H1 (cell line): ENCODE results near the gene CLEC18B. TPM values are rescaled to one million over a fixed set of nuclear protein-coding genes. Genes with fewer than 3 reads are reported as not detected.

ENCODE experiments used
- CTCF ChIA-PET: fragments of 300-600 bp; sonication (Branson Sonifier 250); formaldehyde crosslinking; loops from one replicate; lab custom pipeline; 2021; ENCODE audit not compliant: partially characterized antibody; lab: Charles Lee
- POLR2A ChIA-PET: fragments of 300-600 bp; sonication (Branson Sonifier 250); formaldehyde crosslinking; loops from one replicate; lab custom pipeline; 2021; ENCODE audit warnings: inconsistent platforms; ENCODE audit not compliant: partially characterized antibody; lab: Charles Lee
- DNase-seq, 2 experiments: peaks; one replicate each; pipeline versions ENCODE4 v3.0.0 to v3.0.0-alpha.2; 2010 to 2022; ENCODE audit warnings: low spot score in 2 of 2, low read depth in 1 of 2, mixed read lengths in 1 of 2
- FAIRE-seq: peaks from 2 replicates; lab custom pipeline; 2011; peaks lifted over from hg19 to GRCh38; lab: Jason Lieb, UNC
- H2AFZ ChIP-seq: 2 replicates; pipeline ENCODE4 v1.8.1; 2012; ENCODE audit warnings: low read length, inconsistent platforms
- H2AK5ac ChIP-seq: 2 replicates; pipeline ENCODE4 v1.6.1; 2013; ENCODE audit warnings: low read depth, low read length
- H2BK120ac ChIP-seq: replicated peaks from 2 replicates; pipeline ENCODE3; 2013; ENCODE audit warnings: low read depth, low read length, inconsistent platforms
- H2BK12ac ChIP-seq: 2 replicates; pipeline ENCODE4 v1.6.1; 2013; ENCODE audit warnings: low read depth, low read length
- H2BK15ac ChIP-seq: 2 replicates; pipeline ENCODE4 v1.6.1; 2013; ENCODE audit warnings: low read length
- H2BK20ac ChIP-seq: 2 replicates; pipeline ENCODE4 v1.6.1; 2013; ENCODE audit warnings: low read length
- H2BK5ac ChIP-seq: 2 replicates; pipeline ENCODE4 v1.6.1; 2013; ENCODE audit warnings: low read depth, low read length
- H3K14ac ChIP-seq: 2 replicates; pipeline ENCODE4 v1.6.1; 2013; ENCODE audit warnings: inconsistent platforms; ENCODE audit not compliant: insufficient read length
- H3K18ac ChIP-seq: 2 replicates; pipeline ENCODE4 v1.6.1; 2013; ENCODE audit warnings: low read length; ENCODE audit errors: extremely low read depth
- H3K23ac ChIP-seq: 2 replicates; pipeline ENCODE4 v1.6.1; 2013; ENCODE audit warnings: inconsistent platforms; ENCODE audit not compliant: insufficient read length
- H3K23me2 ChIP-seq: 2 replicates; pipeline ENCODE4 v1.6.1; 2013; ENCODE audit warnings: low read depth, low read length
- H3K27ac ChIP-seq: 2 replicates; pipeline ENCODE4 v1.6.1; 2011; ENCODE audit warnings: low read depth, low read length, inconsistent platforms
- H3K27me3 ChIP-seq, 4 experiments: replicated peaks in 1 of 4; 1 replicate in 1 of 4; 2 replicates in 3 of 4; pipeline versions ENCODE4 v1.6.1 to v1.8.1; 2011 to 2013; ENCODE audit warnings: low read length in 3 of 4, mild to moderate bottlenecking in 3 of 4, inconsistent platforms in 2 of 4, mixed read lengths in 2 of 4, moderate library complexity in 1 of 4; ENCODE audit not compliant: control insufficient read depth in 3 of 4, insufficient read depth in 3 of 4; ENCODE audit errors: extremely low read depth in 1 of 4
- H3K36me3 ChIP-seq, 4 experiments: 2 replicates each; pipeline versions ENCODE4 v1.6.1 to v1.8.1; 2011 to 2013; ENCODE audit warnings: mild to moderate bottlenecking in 4 of 4, low read length in 3 of 4, moderate library complexity in 2 of 4, control low read depth in 1 of 4, inconsistent platforms in 1 of 4; ENCODE audit not compliant: insufficient read depth in 4 of 4, control insufficient read depth in 2 of 4
- H3K4ac ChIP-seq: replicated peaks from 2 replicates; pipeline ENCODE3; 2013; ENCODE audit warnings: low read length, low read depth, mixed read lengths, inconsistent platforms; ENCODE audit not compliant: insufficient read length
- H3K4me1 ChIP-seq, 4 experiments: replicated peaks in 1 of 4; 1 replicate in 1 of 4; 2 replicates in 3 of 4; pipeline versions ENCODE4 v1.6.1 to v1.8.1; 2011 to 2013; ENCODE audit warnings: low read length in 3 of 4, inconsistent platforms in 2 of 4, mixed read lengths in 1 of 4; ENCODE audit not compliant: insufficient read depth in 4 of 4, control insufficient read depth in 3 of 4
- H3K4me2 ChIP-seq, 2 experiments: 2 replicates each; pipeline versions ENCODE4 v1.6.1 to v1.8.1; 2011 to 2013; ENCODE audit warnings: low read depth in 2 of 2, low read length in 2 of 2, control low read depth in 1 of 2, inconsistent platforms in 1 of 2, mild to moderate bottlenecking in 1 of 2; ENCODE audit not compliant: insufficient read depth in 1 of 2
- H3K4me3 ChIP-seq, 4 experiments: fragments of 200-600, 300-600 bp in 1 of 4; sonication (generic), shearing (Covaris generic), sonication (Bioruptor Twin) in 1 of 4; 2 replicates each; pipeline versions ENCODE4 v1.5.1 to v1.8.1; 2011 to 2016; ENCODE audit warnings: low read length in 4 of 4, low read depth in 3 of 4, control low read depth in 2 of 4, inconsistent platforms in 2 of 4, mild to moderate bottlenecking in 2 of 4, mixed read lengths in 1 of 4, moderate library complexity in 1 of 4; ENCODE audit not compliant: insufficient read depth in 2 of 4; ENCODE audit errors: extremely low read depth in 1 of 4
- H3K56ac ChIP-seq: replicated peaks from 2 replicates; pipeline ENCODE3; 2013; ENCODE audit warnings: low read depth, mild to moderate bottlenecking, mixed read lengths, low read length, inconsistent platforms; ENCODE audit not compliant: insufficient read length
- H3K79me1 ChIP-seq: 2 replicates; pipeline ENCODE4 v1.6.1; 2013; ENCODE audit warnings: low read depth, low read length, control low read depth
- H3K79me2 ChIP-seq, 2 experiments: 2 replicates each; pipeline versions ENCODE4 v1.6.1 to v1.8.1; 2012 to 2013; ENCODE audit warnings: low read length in 2 of 2, mild to moderate bottlenecking in 2 of 2, inconsistent platforms in 1 of 2; ENCODE audit not compliant: insufficient read depth in 2 of 2, control insufficient read depth in 1 of 2
- H3K9ac ChIP-seq, 4 experiments: replicated peaks in 1 of 4; 1 replicate in 1 of 4; 2 replicates in 3 of 4; pipeline versions ENCODE4 v1.6.1 to v1.8.1; 2011 to 2013; ENCODE audit warnings: low read depth in 3 of 4, low read length in 3 of 4, control low read depth in 2 of 4, mild to moderate bottlenecking in 2 of 4, moderate library complexity in 2 of 4, inconsistent platforms in 1 of 4; ENCODE audit errors: extremely low read depth in 1 of 4
- H3K9me3 ChIP-seq, 2 experiments: 2 replicates each; pipeline versions ENCODE4 v1.6.1 to v1.8.1; 2012 to 2013; ENCODE audit warnings: mild to moderate bottlenecking in 2 of 2, moderate library complexity in 2 of 2, control low read depth in 1 of 2, inconsistent platforms in 1 of 2, low read depth in 1 of 2, low read length in 1 of 2, mixed read lengths in 1 of 2; ENCODE audit not compliant: insufficient read depth in 2 of 2
- H4K20me1 ChIP-seq, 2 experiments: replicated peaks in 1 of 2; 2 replicates each; pipeline versions ENCODE3 to v1.8.1; 2011 to 2013; ENCODE audit warnings: inconsistent platforms in 2 of 2, low read length in 2 of 2, mild to moderate bottlenecking in 1 of 2; ENCODE audit not compliant: insufficient read depth in 2 of 2, control insufficient read depth in 1 of 2
- H4K5ac ChIP-seq: 2 replicates; pipeline ENCODE4 v1.6.1; 2013; ENCODE audit warnings: low read length, low read depth, mixed read lengths, inconsistent platforms; ENCODE audit not compliant: insufficient read length
- H4K8ac ChIP-seq: 2 replicates; pipeline ENCODE4 v1.8.0; 2013; ENCODE audit warnings: mild to moderate bottlenecking, moderate library complexity, low read length, inconsistent platforms; ENCODE audit not compliant: insufficient read depth; ENCODE audit errors: extremely low read depth
- H4K91ac ChIP-seq: replicated peaks from 2 replicates; pipeline ENCODE3; 2013; ENCODE audit warnings: low read length, mixed read lengths, inconsistent platforms; ENCODE audit not compliant: insufficient read length
- ATF3 ChIP-seq: IDR thresholded peaks from 2 replicates; pipeline ENCODE4 v1.6.1; 2011; ENCODE audit warnings: low read depth, mild to moderate bottlenecking, low read length; ENCODE audit not compliant: insufficient read depth
- CTCF ChIP-seq, 3 experiments: IDR thresholded peaks; 1 replicate in 2 of 3; 2 replicates in 1 of 3; pipeline versions ENCODE4 v1.5.1 to v1.6.1; 2011; ENCODE audit warnings: low read length in 3 of 3, mild to moderate bottlenecking in 3 of 3, inconsistent platforms in 2 of 3, low read depth in 1 of 3, moderate library complexity in 1 of 3; ENCODE audit not compliant: insufficient read depth in 1 of 3; ENCODE audit errors: control extremely low read depth in 1 of 3
- POLR2A ChIP-seq, 2 experiments: IDR thresholded peaks; 1 replicate in 1 of 2; 2 replicates in 1 of 2; pipeline ENCODE4 v1.6.1; 2011; ENCODE audit warnings: low read depth in 2 of 2, low read length in 2 of 2, mild to moderate bottlenecking in 2 of 2; ENCODE audit errors: control extremely low read depth in 1 of 2
- RAD21 ChIP-seq, 2 experiments: IDR thresholded peaks in 1 of 2; conservative IDR thresholded peaks in 1 of 2; 2 replicates each; pipeline ENCODE4 v1.6.1; 2011; ENCODE audit warnings: low read depth in 2 of 2, low read length in 2 of 2, improper control_type of control experiment in 1 of 2, inconsistent platforms in 1 of 2, mild to moderate bottlenecking in 1 of 2, moderate library complexity in 1 of 2
- TEAD4 ChIP-seq: IDR thresholded peaks from 2 replicates; pipeline ENCODE4 v1.6.1; 2012; ENCODE audit warnings: low read depth, low read length, inconsistent platforms, mixed read lengths
- WGBS, 2 experiments: shearing (Covaris generic) in 1 of 2; methylation state at CpG; one replicate each; pipeline versions ENCODE4 v1.1.6 to v1.1.7; 2013 to 2015; ENCODE audit warnings: low lambda C conversion rate in 2 of 2, mixed read lengths in 2 of 2, inconsistent platforms in 1 of 2, low coverage in 1 of 2, missing lambda C conversion rate in 1 of 2; ENCODE audit not compliant: insufficient replicate concordance in 2 of 2, insufficient coverage in 1 of 2, insufficient read length in 1 of 2; ENCODE audit errors: extremely low coverage in 1 of 2, missing lambda C conversion rate in 1 of 2; 5-methylcytosine and 5-hydroxymethylcytosine counted together
- polyA plus RNA-seq, 7 experiments: library from polyadenylated mRNA; depleted of rRNA in 3 of 7; stranded (reverse) in 5 of 7; unstranded in 2 of 7; fragments of >200 nt in 5 of 7; fragments of 200-250 nt in 2 of 7; gene quantifications; 1 replicate in 5 of 7; 2 replicates in 1 of 7; 4 replicates in 1 of 7; pipeline versions ENCODE4 v1.2.1 to v1.2.3, GENCODE V29; 2011 to 2013; ENCODE audit warnings: missing spikeins in 2 of 7, mixed read lengths in 2 of 7
- total RNA-seq: library from RNA; stranded (reverse); fragmentation: NEBNext Ultra II Directional; extraction: Animal tissue kit (Norgen Biotek cat#: 25700); gene quantifications from 2 replicates; pipeline ENCODE4 v1.2.1, GENCODE V29; 2021

Gene CLEC18B
- total and polyA plus RNA-seq, 2 of the 8 experiments (the other 6 are each of a cell fraction or from before 2014, with no cell fraction given), result 0.11 TPM; not detected in 1

DNA sequence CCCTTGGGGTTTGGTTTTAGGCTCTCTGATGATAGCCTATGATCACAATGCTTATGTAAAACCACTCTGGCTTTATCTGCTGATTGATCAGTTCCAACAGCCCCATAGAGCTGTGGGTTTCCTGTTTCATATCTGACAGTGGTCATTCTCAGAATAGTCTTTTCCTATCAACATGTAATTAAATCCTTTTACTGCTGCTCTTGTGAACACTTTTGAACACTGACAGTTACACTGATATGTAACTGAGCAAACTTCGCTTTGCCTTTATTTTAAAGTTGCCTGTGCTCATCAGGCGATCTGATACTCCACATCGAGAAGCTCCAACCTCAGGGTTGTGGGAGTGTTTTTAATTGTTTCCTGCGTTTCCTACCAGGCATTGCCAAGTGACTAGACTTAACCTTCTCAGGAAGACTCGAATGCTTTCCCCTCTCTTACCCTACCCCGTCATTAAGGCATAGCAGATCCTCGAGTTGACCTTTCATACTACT is 17.3 kb upstream of the CLEC18B start:
- H4K8ac ChIP-seq, result no peak overlapping the region
- H3K23ac ChIP-seq, result no peak overlapping the region
- no peak overlapping the region for H3K14ac ChIP-seq
- ChIA-PET POLR2A (no interaction called here), CTCF (no interaction called here)
- 90% methylated on average over 7 of the region's 7 CpGs; no CpG with 5 or more reads in 1 of the 2 experiments for WGBS, 2 experiments
- H3K36me3 ChIP-seq, result no peaks in the 10 kb centered on the region
- no peak overlapping the region for H2AFZ ChIP-seq
- H3K79me1 ChIP-seq, result no peaks in the 10 kb centered on the region
- no peak overlapping the region for H2BK120ac ChIP-seq
- H3K4me2 ChIP-seq, result no peak overlapping the region
- no peaks in the 10 kb centered on the region; the same call in 1 of the 2 replicates for H3K23me2 ChIP-seq
- H3K56ac ChIP-seq, result no peak overlapping the region
- H3K4ac ChIP-seq, result no peak overlapping the region
- H4K5ac ChIP-seq, result no peak overlapping the region
- H2AK5ac ChIP-seq, result no peak overlapping the region
- H2BK20ac ChIP-seq, result no peak overlapping the region; the same call in 1 of the 2 replicates
- H3K9ac ChIP-seq, result no peak overlapping the region
- no peak for DNase-seq
- H3K4me3 ChIP-seq, result no peak overlapping the region
- H3K9me3 ChIP-seq, result no peaks in the 10 kb centered on the region
- H3K27me3 ChIP-seq, result no peaks in the 10 kb centered on the region
- H3K79me2 ChIP-seq, result no peaks in the 10 kb centered on the region
- H3K4me1 ChIP-seq, result no peaks in the 10 kb centered on the region
- no peak overlapping the region for H4K91ac ChIP-seq
- no peak for FAIRE-seq
- no peak overlapping the region for H2BK5ac ChIP-seq
- H2BK12ac ChIP-seq, result no peak overlapping the region
- H3K18ac ChIP-seq, result no peak overlapping the region
- no peaks in the 10 kb centered on the region for H4K20me1 ChIP-seq
- no peak overlapping the region for H3K27ac ChIP-seq
- H2BK15ac ChIP-seq, result no peak overlapping the region
- TF ChIP-seq ATF3 (no peak), POLR2A (IDR thresholded peaks at IDR 0.05; ENCODE audit: control extremely low read depth in 1 of 2, low read depth in 2 of 2, low read length in 2 of 2) (no peak), TEAD4 (no peak), RAD21 (IDR thresholded peaks at IDR 0.05 in 1 of 2, conservative IDR thresholded peaks at IDR 0.05 in 1 of 2; ENCODE audit: low read depth in 2 of 2, low read length in 2 of 2) (no peak), CTCF (IDR thresholded peaks at IDR 0.05; ENCODE audit: control extremely low read depth in 1 of 3, insufficient read depth in 1 of 3, low read depth in 1 of 3, low read length in 3 of 3) (no peak)
